ENCODE data around the gene MGAT4C.

Gene MGAT4C

DNA sequence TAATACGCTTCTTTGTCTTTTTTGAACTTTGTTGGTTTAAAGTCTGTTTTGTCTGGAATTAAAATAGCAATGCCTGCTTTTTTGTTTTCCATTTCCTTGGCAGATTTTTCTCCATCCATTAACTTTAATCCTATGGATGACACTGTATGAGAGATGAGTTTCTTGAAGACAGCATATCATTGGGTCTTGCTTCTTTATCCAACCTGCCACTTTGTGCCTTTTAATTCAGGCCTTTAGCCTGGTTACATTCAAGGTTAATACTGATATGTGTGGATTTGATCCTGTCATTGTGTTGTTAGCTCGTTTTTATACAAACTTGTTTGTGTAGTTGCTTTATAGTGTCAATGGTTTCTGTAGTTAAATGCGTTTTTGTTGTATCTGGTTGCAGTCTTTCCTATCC, 214.1 kb downstream of the MGAT4C start:
- no peak overlapping the region for H3K27ac ChIP-seq
- TF ChIP-seq ZFX (IDR thresholded peaks at IDR 0.05) = no peak
- TF ChIP-seq, protein P1, sequence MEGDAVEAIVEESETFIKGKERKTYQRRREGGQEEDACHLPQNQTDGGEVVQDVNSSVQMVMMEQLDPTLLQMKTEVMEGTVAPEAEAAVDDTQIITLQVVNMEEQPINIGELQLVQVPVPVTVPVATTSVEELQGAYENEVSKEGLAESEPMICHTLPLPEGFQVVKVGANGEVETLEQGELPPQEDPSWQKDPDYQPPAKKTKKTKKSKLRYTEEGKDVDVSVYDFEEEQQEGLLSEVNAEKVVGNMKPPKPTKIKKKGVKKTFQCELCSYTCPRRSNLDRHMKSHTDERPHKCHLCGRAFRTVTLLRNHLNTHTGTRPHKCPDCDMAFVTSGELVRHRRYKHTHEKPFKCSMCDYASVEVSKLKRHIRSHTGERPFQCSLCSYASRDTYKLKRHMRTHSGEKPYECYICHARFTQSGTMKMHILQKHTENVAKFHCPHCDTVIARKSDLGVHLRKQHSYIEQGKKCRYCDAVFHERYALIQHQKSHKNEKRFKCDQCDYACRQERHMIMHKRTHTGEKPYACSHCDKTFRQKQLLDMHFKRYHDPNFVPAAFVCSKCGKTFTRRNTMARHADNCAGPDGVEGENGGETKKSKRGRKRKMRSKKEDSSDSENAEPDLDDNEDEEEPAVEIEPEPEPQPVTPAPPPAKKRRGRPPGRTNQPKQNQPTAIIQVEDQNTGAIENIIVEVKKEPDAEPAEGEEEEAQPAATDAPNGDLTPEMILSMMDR (conservative IDR thresholded peaks at IDR 0.05) = no peak

DNA sequence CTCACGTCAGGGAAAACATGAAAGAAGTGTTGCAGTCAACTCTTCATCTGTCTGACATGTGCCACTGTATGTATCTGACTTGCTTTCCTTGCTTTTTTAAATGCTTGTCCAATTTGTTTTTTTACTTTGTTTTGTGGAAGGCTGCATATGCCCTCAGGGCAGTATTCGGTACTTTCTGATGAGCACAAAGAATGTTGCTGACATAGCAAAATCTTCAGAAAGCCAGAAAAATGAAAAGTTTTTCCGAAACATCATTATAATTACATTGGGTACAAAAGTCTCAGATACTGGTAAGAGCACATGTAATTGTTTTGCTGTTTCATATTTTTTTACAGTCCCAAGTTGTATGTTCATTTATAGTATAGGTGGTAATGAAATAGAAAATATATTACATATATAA, 237.8 kb downstream of the MGAT4C start:
- no peak for TF ChIP-seq ZFX (IDR thresholded peaks at IDR 0.05)
- TF ChIP-seq, protein P1 (conservative IDR thresholded peaks at IDR 0.05) = no peak
- H3K27ac ChIP-seq = no peak overlapping the region

DNA sequence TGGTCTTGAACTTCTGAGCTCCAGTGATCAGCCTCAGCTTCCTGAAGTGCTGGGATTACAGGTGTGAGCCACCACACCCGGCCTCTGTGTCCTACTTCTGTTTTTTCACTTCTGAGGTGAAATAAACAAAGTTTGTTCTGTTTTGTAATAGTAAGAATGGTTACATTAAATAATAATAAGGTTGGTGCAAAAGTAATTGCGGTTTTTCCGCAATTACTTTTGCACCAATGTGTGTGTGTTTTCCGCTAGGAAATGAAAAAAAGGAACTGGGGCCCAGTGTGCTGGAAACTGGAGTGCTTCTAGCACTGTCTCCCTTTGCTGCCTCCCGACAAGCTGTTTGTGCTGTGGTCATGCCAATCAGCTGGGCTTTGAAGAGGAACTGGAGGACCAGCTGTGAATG, 241.2 kb downstream of the MGAT4C start:
- no peak overlapping the region for H3K27ac ChIP-seq
- no peak for TF ChIP-seq ZFX (IDR thresholded peaks at IDR 0.05)
- TF ChIP-seq, protein P1 (conservative IDR thresholded peaks at IDR 0.05) = no peak

DNA sequence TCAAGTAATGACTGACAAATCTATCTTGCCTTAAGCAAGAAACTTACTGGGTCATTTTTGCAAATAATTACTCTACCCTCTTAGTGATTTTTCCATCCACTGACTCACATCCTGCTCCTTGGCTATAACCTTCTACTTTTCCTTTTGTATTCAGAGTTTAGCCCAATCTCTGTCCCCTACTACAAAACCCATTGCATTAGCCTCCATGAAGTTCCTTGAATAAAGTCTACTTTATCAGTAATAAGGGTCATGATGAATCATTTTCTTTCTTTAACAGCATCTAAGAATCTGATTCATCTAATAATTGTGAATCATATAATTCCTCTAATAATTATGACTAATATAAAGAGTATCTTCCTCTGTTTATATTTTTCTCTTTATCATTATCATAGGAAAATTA, 249.5 kb downstream of the MGAT4C start:
- TF ChIP-seq, protein P1 (conservative IDR thresholded peaks at IDR 0.05) = no peak
- TF ChIP-seq ZFX (IDR thresholded peaks at IDR 0.05) = no peak

DNA sequence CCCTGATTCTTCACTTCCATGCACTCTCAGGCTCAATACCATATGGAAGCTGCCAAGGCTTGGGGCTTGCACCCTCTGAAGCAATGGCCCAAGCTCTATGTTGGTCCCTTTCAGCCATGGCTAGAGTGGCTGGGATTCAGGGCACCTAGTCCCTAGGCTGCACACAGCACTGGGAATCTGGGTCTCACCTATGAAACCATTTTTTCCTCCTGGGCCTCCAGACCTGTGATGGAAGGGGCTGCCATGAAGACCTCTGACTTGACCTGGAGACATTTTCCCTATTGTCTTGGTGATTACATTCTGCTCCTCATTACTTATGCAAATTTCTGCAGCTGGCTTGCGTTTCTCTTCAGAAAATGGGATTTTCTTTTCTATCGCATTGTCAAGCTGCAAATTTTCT, 258.1 kb downstream of the MGAT4C start:
- no peak overlapping the region for H3K27ac ChIP-seq
- TF ChIP-seq, protein P1 (conservative IDR thresholded peaks at IDR 0.05) = no peak
- TF ChIP-seq ZFX (IDR thresholded peaks at IDR 0.05) = no peak

More for the DNA sequence above, 249.5 kb downstream of the MGAT4C start:
- H3K27ac ChIP-seq = no peak overlapping the region

DNA sequence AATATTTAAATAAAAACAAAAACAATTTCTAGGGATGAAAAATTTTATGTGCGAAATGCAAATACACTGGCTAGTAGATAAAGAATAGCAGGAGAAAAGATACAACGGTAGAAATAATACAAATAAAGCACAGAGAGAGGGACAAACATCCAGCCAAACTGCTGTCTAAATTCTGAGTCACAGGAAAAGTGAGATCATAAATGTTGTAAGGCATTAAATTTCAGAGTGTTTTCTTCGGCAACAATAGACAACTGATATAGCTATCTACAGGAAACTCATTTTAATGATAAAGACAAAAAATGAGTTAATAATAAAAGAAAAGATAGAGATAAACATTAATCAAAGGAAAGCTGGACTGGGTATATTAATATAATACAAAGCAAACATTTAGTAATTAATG, 259.9 kb downstream of the MGAT4C start:
- TF ChIP-seq, protein P1 (conservative IDR thresholded peaks at IDR 0.05) = no peak
- no peak for TF ChIP-seq ZFX (IDR thresholded peaks at IDR 0.05)
- no peak overlapping the region for H3K27ac ChIP-seq

DNA sequence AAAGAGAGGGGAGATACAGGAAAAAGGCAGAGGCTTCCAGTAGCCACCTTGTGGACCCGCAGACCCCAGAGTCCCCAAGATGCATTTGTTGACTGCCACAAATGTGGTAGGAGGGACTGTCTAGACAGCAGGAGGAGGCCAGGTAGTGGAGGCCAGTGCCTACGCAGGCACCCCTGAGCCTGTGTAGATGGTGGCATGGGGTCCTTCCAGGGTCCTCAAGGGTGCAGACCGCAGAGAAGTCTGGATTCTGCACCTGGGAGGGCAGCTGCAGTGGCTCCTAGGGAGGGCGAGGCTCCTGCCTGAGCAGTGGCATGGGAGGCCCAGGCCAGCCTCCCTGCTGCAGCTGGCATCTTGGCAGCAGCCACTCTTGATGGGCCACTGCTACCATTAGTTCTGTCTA, 262.4 kb downstream of the MGAT4C start:
- TF ChIP-seq, protein P1 (conservative IDR thresholded peaks at IDR 0.05) = no peak
- no peak for TF ChIP-seq ZFX (IDR thresholded peaks at IDR 0.05)
- no peak overlapping the region for H3K27ac ChIP-seq
